Naive B cell (primary cell): ENCODE measurements around the gene VWCE. TPM values are rescaled to one million over a fixed set of nuclear protein-coding genes. Genes with fewer than 3 reads are reported as not detected.
A peak's percentile ranks its signal among the peaks of the same experiment; 100 is the strongest.

Experiments used
- ATAC-seq, 2 donors: fragments of 150-1000 bp; cut with Tn5 transposase; 2 replicates each; pipeline ENCODE4 v1.10.0; 2021; ENCODE audit warnings: low read depth in 2 of 2, mild to moderate bottlenecking in 2 of 2, moderate library complexity in 2 of 2
- DNase-seq: peaks from one replicate; pipeline ENCODE4 v3.0.0; 2022
- H3K27ac Mint-ChIP-seq, 6 donors: one replicate each; pipeline ENCODE4 v1.8.0; 2020 to 2022; ENCODE audit warnings: mild to moderate bottlenecking in 6 of 6, mixed read lengths in 6 of 6, moderate library complexity in 5 of 6, inconsistent platforms in 2 of 6
- H3K27me3 Mint-ChIP-seq, 3 donors: one replicate each; pipeline ENCODE4 v1.8.0; 2021 to 2022; ENCODE audit warnings: mixed read lengths in 3 of 3, mild to moderate bottlenecking in 1 of 3
- H3K36me3 Mint-ChIP-seq, 2 donors: one replicate each; pipeline ENCODE4 v1.8.0; 2020 to 2022; ENCODE audit warnings: mixed read lengths in 2 of 2, inconsistent platforms in 1 of 2, mild to moderate bottlenecking in 1 of 2
- H3K4me1 Mint-ChIP-seq, 3 donors: one replicate each; pipeline ENCODE4 v1.8.0; 2020 to 2022; ENCODE audit warnings: mixed read lengths in 3 of 3, inconsistent platforms in 1 of 3, mild to moderate bottlenecking in 1 of 3, moderate library complexity in 1 of 3
- H3K4me3 Mint-ChIP-seq, 8 donors: one replicate each; pipeline ENCODE4 v1.8.0; 2020 to 2022; ENCODE audit warnings: mild to moderate bottlenecking in 8 of 8, mixed read lengths in 8 of 8, moderate library complexity in 8 of 8, inconsistent platforms in 2 of 8
- H3K9me3 Mint-ChIP-seq, 7 donors: one replicate each; pipeline ENCODE4 v1.8.0; 2020 to 2022; ENCODE audit warnings: mixed read lengths in 7 of 7, mild to moderate bottlenecking in 5 of 7, inconsistent platforms in 2 of 7, moderate library complexity in 1 of 7
- polyA plus RNA-seq, 6 donors: library from polyadenylated mRNA; unstranded; fragments of 300-500 nt; fragmentation: Illumina TruSeq; gene quantifications; one replicate each; pipeline ENCODE4 v1.2.3, GENCODE V29; 2021; ENCODE audit warnings: low read depth in 6 of 6

Gene VWCE
- polyA plus RNA-seq, 6 donors from 2014 or later: 0.24 to 0.79 (median 0.76) TPM; not detected in 3

DNA sequence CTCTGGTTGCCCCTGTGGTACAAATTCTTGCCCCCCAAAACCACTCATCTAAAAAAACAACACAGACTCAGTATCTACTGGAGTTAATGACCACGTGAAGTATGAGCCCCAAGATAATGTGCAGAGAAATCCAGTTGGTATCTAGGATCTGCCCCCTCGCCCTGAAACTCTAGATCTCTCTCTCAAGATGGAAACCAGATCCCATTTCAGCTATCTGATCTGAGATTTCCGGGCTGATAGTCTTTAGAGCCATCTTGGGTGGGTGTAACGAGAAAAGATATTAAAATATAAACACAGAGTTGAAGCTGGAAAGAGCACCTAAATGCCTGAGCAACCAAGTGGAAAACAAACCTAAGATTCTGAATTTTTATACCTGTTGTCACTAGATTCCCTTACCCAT, 14.0 kb upstream of the VWCE start:
- Mint-ChIP-seq H3K9me3 (no peaks in the 10 kb centered on the region), H3K27me3 (no peaks in the 10 kb centered on the region), H3K4me1 (no peaks in the 10 kb centered on the region), H3K27ac (no peak overlapping the region), H3K4me3 (no peak overlapping the region), H3K36me3 (peaks cover 8 to 17% of the 10 kb centered on the region in 2 donors)
- ATAC-seq: no peak
- DNase-seq: no peak

DNA sequence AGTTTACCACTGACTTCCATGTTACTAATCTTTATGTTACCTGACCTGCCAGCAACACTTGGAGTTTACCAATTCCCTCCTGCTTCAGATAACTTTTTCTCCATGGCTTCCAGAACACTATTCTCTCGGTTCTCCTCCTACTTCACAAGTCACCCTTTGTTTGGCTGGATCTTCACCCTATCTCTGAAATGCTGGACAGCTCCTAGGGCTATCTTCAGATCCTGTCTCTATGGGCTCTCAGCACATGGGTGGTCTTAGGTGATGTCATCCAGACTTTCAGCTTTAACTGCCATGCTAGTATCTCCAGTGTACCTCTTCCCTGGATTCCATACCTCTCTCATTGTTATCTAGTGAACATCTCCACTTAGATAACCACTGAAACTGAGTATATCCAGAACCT, 12.2 kb upstream of the VWCE start:
- Mint-ChIP-seq H3K9me3 (no peaks in the 10 kb centered on the region), H3K4me3 (no peak overlapping the region), H3K4me1 (no peaks in the 10 kb centered on the region), H3K27ac (no peak overlapping the region), H3K27me3 (no peaks in the 10 kb centered on the region), H3K36me3 (peaks cover 0 to 16% of the 10 kb centered on the region in 2 donors)
- no peak for ATAC-seq
- DNase-seq: no peak

DNA sequence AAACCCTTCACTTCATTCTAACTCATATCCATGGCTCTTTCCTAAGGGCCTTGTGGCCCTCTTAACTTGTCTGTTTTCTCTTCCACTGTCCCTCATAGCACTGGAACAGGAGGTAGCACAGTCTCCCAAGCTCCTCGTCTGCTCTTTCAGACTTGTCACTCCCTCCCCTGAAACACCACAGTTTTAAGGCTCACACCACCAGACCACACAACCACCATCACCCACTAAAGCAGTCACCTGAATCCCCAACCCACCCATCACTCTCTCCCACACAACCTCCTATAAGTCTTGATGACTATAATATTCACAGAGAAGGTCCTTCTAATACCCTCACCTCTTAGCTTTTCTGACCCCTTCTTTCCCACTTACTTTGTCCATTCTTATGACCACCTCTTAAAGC, 11.1 kb upstream of the VWCE start:
- DNase-seq (no peak), ATAC-seq (no peak)
- Mint-ChIP-seq H3K4me3 (no peak overlapping the region), H3K9me3 (no peaks in the 10 kb centered on the region), H3K27me3 (no peaks in the 10 kb centered on the region), H3K27ac (no peak overlapping the region), H3K36me3 (peaks cover 8 to 19% of the 10 kb centered on the region in 2 donors), H3K4me1 (no peaks in the 10 kb centered on the region)

DNA sequence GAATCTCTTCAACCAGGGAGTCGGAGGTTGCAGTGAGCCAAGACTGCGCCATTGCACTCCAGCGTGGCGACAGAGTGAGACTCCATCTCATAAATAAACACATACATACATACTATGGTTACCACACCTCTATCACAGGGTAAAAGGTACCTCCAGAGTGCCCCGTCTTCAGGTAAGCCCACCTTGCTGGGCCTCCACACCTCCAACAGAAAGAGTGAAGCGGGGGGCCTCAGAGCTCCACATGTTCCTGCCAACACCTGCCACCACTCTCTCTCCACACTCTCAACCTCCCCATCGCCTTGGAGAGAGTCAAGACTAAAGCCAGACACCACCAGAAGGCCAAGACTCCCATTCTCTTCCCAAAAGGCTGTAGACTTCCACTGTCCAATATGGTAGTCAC, 10.3 kb upstream of the VWCE start:
- Mint-ChIP-seq H3K27ac (no peak overlapping the region), H3K4me1 (no peaks in the 10 kb centered on the region), H3K9me3 (no peaks in the 10 kb centered on the region), H3K27me3 (no peaks in the 10 kb centered on the region), H3K4me3 (no peak overlapping the region), H3K36me3 (peaks cover 8 to 26% of the 10 kb centered on the region in 2 donors)
- ATAC-seq (no peak), DNase-seq (no peak)

DNA sequence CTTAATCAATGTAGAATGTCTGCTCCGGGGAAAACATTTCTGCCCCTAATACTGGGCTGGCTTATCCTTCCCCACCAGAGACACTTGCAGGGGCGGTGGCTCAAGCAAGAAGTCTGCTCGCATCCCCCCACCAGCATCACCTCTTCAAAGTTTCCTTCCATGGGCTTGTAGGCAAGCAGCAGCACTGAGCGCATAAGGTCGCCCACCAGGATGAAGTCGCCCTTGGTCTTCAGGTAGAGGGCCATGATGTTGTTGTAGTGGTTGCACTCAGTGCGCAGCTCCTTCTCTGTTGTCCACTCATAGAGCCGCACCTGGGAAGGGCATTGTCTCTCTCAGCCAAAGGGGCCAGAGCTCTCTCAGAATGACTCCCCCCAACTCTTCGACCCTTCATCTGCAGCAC, 8.6 kb upstream of the VWCE start:
- H3K27me3 Mint-ChIP-seq: no peaks in the 10 kb centered on the region
- ATAC-seq (no peak), DNase-seq (no peak)
- H3K9me3 Mint-ChIP-seq: no peaks in the 10 kb centered on the region
- H3K4me1 Mint-ChIP-seq: no peaks in the 10 kb centered on the region
- peaks cover 8 to 26% of the 10 kb centered on the region in 2 donors for H3K36me3 Mint-ChIP-seq
- H3K4me3 Mint-ChIP-seq: no peak overlapping the region
- H3K27ac Mint-ChIP-seq: peak overlapping the region in 1 of 6 donors; percentile 41

DNA sequence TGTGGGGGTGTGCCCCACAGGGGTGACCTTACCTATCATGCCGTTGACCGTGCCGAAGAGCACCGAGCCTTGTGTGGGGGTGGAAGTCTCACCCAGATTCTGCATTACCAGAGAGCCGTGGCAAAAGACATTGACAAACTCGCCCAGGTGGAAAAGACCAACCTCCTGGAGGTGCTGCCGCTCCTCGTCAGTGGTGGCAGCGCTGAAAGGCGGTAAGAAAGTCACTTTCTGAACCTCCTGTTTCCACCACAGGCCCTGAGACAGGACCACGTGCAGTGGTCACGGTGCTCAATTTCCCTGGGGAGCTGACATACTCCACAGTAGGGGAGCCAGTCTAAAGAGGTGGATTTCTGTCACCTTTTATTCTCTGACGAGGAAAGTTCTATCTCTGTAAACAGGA, 7.4 kb upstream of the VWCE start:
- H3K36me3 Mint-ChIP-seq: peaks cover 8 to 26% of the 10 kb centered on the region in 2 donors
- no peaks in the 10 kb centered on the region for H3K4me1 Mint-ChIP-seq
- no peaks in the 10 kb centered on the region for H3K27me3 Mint-ChIP-seq
- H3K27ac Mint-ChIP-seq: peak overlapping the region in 2 of 6 donors; percentile 15 to 39
- H3K9me3 Mint-ChIP-seq: no peaks in the 10 kb centered on the region
- DNase-seq (no peak), ATAC-seq (no peak)
- H3K4me3 Mint-ChIP-seq: peak overlapping the region in 1 of 8 donors; percentile 38

DNA sequence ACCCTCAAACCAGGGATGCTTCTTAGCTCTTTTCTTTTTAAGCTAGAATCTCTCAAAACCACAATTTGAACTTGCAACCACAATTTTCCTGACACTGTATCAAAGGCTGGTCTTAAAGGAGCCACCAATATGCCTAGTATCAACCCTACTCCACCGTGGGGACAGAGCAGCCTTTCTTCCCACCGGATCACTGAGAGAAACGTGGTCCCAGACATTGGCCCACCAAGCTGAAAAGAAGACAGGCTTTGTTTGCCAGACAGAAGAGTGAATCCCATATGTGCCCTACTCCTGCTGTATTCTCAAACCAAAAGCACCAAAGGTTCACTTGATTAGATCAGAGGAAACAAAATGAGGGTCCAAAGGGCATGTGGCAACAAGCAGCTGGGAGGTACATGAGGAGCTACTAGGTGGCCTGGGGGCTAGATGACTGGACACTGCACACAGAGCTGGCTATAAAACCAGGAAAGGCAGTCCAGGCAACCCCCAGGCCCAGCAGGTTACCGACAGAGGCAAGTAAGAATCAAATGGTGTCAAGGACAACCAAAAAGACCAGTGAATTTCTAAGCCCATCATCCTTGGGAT, 3.6 kb upstream of the VWCE start:
- Mint-ChIP-seq H3K27me3 (no peaks in the 10 kb centered on the region), H3K4me1 (peaks cover 2 to 9% (median 6%) of the 10 kb centered on the region in 3 donors), H3K9me3 (no peaks in the 10 kb centered on the region), H3K36me3 (peaks cover 8 to 19% of the 10 kb centered on the region in 2 donors), H3K4me3 (peak overlapping the region in 1 of 8 donors; percentile 9), H3K27ac (peak overlapping the region in 1 of 6 donors; percentile 60)
- DNase-seq: no peak
- no peak for ATAC-seq

DNA sequence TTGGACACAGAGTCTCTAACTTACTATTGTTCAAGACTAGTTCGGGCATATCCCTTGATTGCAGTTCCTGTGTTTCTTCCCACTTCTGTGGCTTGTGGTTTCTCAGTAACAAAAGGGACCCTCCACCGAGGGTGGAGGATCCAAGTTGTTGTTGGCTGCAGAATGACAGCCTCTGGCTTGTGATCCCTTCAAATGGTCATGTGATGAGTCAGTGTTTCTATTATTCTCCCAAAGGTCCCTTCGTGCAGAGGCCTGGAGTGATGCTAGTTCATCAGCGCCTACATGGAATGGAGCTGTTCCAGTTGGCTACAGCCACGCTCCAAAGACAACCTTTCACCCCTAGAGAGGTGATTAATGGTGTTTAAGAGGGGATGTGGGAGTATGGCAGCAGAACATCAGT, 2.6 kb upstream of the VWCE start:
- Mint-ChIP-seq H3K4me3 (peak overlapping the region in 5 of 8 donors; percentile 1 to 74 (median 22)), H3K27me3 (no peaks in the 10 kb centered on the region), H3K36me3 (peaks cover 8 to 18% of the 10 kb centered on the region in 2 donors), H3K9me3 (no peaks in the 10 kb centered on the region), H3K27ac (peak overlapping the region in 3 of 6 donors; percentile 16 to 56 (median 18)), H3K4me1 (peaks cover 8 to 14% (median 13%) of the 10 kb centered on the region in 3 donors)
- DNase-seq (no peak), ATAC-seq (no peak)

DNA sequence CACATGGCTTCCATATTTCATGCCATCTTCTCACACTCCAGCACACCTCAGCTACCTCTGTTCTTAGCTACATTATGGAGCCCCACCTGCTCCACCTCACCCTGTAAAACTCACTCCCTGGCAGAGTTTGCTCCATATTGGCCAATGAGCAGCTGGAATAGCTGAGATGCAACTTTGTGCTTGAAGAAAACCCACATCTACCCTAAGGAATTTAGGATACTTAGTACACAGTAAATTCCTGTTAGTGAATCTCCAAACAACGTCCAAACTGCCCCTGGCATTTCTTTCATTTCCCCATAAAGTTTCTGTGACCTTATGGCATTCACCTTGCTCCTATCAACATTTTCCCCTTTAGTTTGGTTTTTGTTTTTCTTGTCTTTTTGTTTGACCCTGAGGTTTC, 2.2 kb upstream of the VWCE start:
- H3K9me3 Mint-ChIP-seq: no peaks in the 10 kb centered on the region
- DNase-seq: no peak
- peak overlapping the region in 3 of 6 donors; percentile 1 to 18 (median 17) for H3K27ac Mint-ChIP-seq
- peaks cover 8 to 16% of the 10 kb centered on the region in 2 donors for H3K36me3 Mint-ChIP-seq
- no peak for ATAC-seq
- peaks cover 0 to 4% (median 0%) of the 10 kb centered on the region in 3 donors for H3K27me3 Mint-ChIP-seq
- peaks cover 8 to 14% (median 13%) of the 10 kb centered on the region in 3 donors for H3K4me1 Mint-ChIP-seq
- peak overlapping the region in 5 of 8 donors; percentile 1 to 74 (median 39) for H3K4me3 Mint-ChIP-seq

DNA sequence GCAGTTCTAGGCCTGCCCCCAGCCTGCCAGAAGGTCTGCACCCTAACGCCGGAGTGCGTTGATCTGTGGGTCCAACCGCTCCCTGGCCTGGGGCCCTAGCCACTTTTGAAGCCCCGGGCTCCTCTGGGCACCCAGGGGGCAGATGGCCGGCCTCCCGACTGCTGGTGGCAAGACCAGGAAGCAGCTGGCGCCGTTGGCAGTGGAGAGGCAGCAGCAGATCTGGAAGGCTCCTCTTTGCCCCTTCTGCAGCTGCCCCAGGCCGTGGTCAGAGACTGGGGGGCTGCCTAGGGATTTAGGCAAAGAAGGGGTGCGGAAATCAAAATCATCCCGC, 445 bp upstream of the VWCE start:
- H3K36me3 Mint-ChIP-seq: peaks cover 0 to under 1% of the 10 kb centered on the region in 2 donors
- ATAC-seq (no peak), DNase-seq (peak; percentile 3)
- no peaks in the 10 kb centered on the region for H3K9me3 Mint-ChIP-seq
- H3K4me1 Mint-ChIP-seq: peaks cover 8 to 14% (median 13%) of the 10 kb centered on the region in 3 donors
- H3K27ac Mint-ChIP-seq: no peak overlapping the region
- peaks cover 0 to 7% (median 0%) of the 10 kb centered on the region in 3 donors for H3K27me3 Mint-ChIP-seq
- H3K4me3 Mint-ChIP-seq: peak overlapping the region in 7 of 8 donors; percentile 36 to 89 (median 70)

DNA sequence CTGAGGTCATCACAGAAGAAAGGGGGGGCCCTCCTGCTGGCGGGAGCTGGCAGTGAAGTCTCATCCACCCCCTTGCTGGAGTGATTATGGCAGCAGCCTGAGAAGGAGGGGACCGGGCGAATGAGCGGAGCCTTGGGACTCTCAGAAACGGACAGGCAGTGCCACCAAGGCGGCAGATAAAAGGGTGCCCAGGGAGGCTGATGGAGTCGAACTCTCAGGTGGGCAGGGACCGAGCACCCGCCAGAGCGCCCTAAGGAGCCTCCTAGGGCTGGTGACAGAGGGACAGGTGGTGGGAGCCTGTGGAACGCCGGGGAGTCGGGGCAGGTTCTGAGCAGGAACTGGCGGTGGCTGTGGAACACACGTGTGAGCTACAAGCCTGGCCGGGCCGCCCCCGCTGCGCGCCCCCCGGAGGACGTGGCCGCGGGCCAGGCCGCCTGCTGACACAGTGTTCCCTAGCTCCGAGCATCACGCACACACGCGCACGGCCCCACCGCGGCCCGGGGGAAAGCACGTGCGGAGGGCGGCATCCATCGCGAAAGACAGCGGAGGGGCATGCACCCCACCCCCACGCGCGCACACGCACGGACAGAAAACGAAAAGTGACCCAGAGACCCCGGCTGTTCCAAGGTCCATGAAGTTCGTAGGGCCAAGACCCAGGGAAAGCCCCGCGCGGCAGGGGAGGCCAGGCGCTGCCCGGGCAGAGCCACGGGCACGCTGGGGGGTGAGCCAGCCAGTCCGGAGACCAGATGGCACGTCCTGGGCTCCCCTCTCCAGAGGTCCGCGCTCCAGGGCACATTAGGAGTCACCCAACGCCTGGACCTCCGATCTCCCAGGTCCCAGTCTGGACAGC, 1.0 kb downstream of the VWCE start:
- peak overlapping the region in 2 of 6 donors; percentile 60 to 71 for H3K27ac Mint-ChIP-seq
- DNase-seq: peak; percentile 20
- H3K36me3 Mint-ChIP-seq: no peaks in the 10 kb centered on the region
- peaks cover 8 to 14% (median 13%) of the 10 kb centered on the region in 3 donors for H3K4me1 Mint-ChIP-seq
- no peaks in the 10 kb centered on the region for H3K9me3 Mint-ChIP-seq
- peak; percentile 32 to 34 for ATAC-seq
- peaks cover 0 to 7% (median 0%) of the 10 kb centered on the region in 3 donors for H3K27me3 Mint-ChIP-seq
- peak overlapping the region; percentile 84 to 90 (median 89) for H3K4me3 Mint-ChIP-seq

DNA sequence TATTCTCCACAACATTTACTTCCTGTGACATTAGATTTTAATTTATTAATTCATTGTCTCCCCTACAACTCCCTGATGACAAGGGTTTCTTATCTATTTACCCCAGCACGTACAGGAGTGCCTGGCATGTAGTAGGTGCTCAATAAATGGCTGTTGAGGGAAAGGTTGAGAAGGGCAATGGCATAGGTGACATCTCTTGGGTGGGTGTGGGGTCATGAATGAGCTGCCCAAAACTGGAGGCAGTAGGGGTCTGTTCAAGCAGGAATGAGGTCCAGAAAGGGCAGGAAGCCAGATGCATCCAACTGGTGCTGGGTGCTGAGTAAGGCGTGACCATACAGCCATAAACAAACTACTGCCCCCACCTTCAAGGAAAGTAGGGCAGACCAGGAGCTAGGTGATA, 2.8 kb downstream of the VWCE start:
- no peaks in the 10 kb centered on the region for H3K36me3 Mint-ChIP-seq
- DNase-seq (no peak), ATAC-seq (no peak)
- peak overlapping the region; percentile 9 to 89 (median 62) for H3K4me3 Mint-ChIP-seq
- no peaks in the 10 kb centered on the region for H3K9me3 Mint-ChIP-seq
- no peak overlapping the region for H3K27ac Mint-ChIP-seq
- peaks cover 0 to 7% (median 0%) of the 10 kb centered on the region in 3 donors for H3K27me3 Mint-ChIP-seq
- H3K4me1 Mint-ChIP-seq: peaks cover 8 to 14% (median 13%) of the 10 kb centered on the region in 3 donors

DNA sequence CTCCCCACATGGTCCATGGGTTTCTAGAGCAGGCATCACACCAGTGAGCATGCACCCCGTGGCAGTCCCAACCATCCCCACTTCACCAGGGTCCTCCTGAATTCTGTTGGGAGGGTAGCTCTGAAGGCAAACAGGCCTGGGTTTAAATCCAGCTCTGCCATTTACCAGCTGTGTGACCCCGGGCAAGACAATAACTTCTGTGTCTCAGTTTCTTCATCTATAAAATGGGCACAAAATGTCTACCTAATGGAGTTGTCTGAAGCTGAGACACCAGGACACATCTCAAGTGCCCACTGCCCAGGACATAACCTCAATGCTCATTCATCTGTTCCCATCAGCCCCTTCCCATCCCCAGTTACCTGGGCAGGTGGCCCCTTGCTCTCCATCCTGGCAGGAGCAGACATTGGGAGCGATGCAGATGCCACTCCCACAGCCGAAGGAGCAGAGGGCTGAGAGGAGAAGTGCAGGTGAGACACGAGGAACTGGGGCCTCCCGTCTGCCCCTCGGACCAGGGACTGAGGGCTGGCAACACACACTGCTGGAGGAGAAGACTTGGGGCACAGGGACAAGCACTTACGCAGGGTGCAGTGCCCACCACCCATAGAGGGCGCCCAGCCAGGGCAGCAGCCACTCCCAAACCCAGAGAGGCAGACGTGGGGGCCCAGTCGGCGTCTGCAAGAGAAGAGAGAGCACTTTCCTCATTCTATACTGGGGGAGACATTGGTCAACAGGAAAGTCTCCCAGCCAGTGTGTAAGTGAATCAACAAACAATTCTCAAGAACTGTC, 4.0 kb downstream of the VWCE start:
- Mint-ChIP-seq H3K27me3 (peaks cover 0 to 7% (median 0%) of the 10 kb centered on the region in 3 donors), H3K36me3 (no peaks in the 10 kb centered on the region), H3K4me3 (peak overlapping the region in 3 of 8 donors; percentile 9 to 50 (median 35)), H3K9me3 (no peaks in the 10 kb centered on the region), H3K4me1 (peaks cover 8 to 14% (median 12%) of the 10 kb centered on the region in 3 donors), H3K27ac (no peak overlapping the region)
- DNase-seq (no peak), ATAC-seq (no peak)
